Liver (tissue), 9 donors: ENCODE measurements around the gene VEPH1. TPM values are rescaled to one million over a fixed set of nuclear protein-coding genes. Genes with fewer than 3 reads are reported as not detected.

Experiments used
- DNase-seq: peaks from one replicate; pipeline ENCODE4 v3.0.0-alpha.2; 2017; ENCODE audit warnings: low spot score
- H3K27ac ChIP-seq, 2 donors: one replicate each; pipeline ENCODE4 v1.7.0; 2013; ENCODE audit warnings: inconsistent platforms in 2 of 2, low read length in 2 of 2, control low read depth in 1 of 2, low read depth in 1 of 2, mild to moderate bottlenecking in 1 of 2
- H3K27me3 ChIP-seq, 4 donors: one replicate each; pipeline versions ENCODE4 v1.6.1 to v1.7.0; 2013; ENCODE audit warnings: low read length in 3 of 4, inconsistent platforms in 1 of 4, mild to moderate bottlenecking in 1 of 4, moderate library complexity in 1 of 4; ENCODE audit not compliant: control insufficient read depth in 4 of 4, insufficient read depth in 4 of 4
- H3K36me3 ChIP-seq, 4 donors: one replicate each; pipeline versions ENCODE4 v1.6.1 to v1.7.0; 2013; ENCODE audit warnings: low read length in 3 of 4, mild to moderate bottlenecking in 3 of 4, low read depth in 1 of 4, moderate library complexity in 1 of 4; ENCODE audit not compliant: control insufficient read depth in 4 of 4, insufficient read depth in 3 of 4
- H3K4me1 ChIP-seq, 4 donors: one replicate each; pipeline versions ENCODE4 v1.6.1 to v1.7.0; 2013; ENCODE audit warnings: low read length in 3 of 4, mild to moderate bottlenecking in 3 of 4, moderate library complexity in 1 of 4; ENCODE audit not compliant: control insufficient read depth in 4 of 4, insufficient read depth in 4 of 4
- H3K4me3 ChIP-seq, 3 donors: one replicate each; pipeline versions ENCODE4 v1.6.1 to v1.7.0; 2013; ENCODE audit warnings: low read length in 3 of 3, control low read depth in 1 of 3, low read depth in 1 of 3, mild to moderate bottlenecking in 1 of 3
- H3K9ac ChIP-seq, 2 donors: one replicate each; pipeline ENCODE4 v1.7.0; 2013; ENCODE audit warnings: low read length in 2 of 2, mild to moderate bottlenecking in 2 of 2, moderate library complexity in 2 of 2, control low read depth in 1 of 2, low read depth in 1 of 2
- H3K9me3 ChIP-seq, 4 donors: one replicate each; pipeline versions ENCODE4 v1.6.1 to v1.7.0; 2013; ENCODE audit warnings: low read length in 3 of 4; ENCODE audit not compliant: control insufficient read depth in 4 of 4
- ATF3 ChIP-seq: IDR thresholded peaks from 2 replicates; pipeline ENCODE4 v1.6.1; 2016; ENCODE audit warnings: antibody characterized with exemption
- CTCF ChIP-seq: fragments of 150-350 bp; IDR thresholded peaks from 2 replicates; pipeline ENCODE4 v1.5.1; 2017; ENCODE audit warnings: improper control_type of control experiment, low read depth, low read length; ENCODE audit not compliant: missing input control
- EGR1 ChIP-seq, 2 donors: IDR thresholded peaks; 2 replicates each; pipeline ENCODE4 v1.6.1; 2016 to 2018; ENCODE audit warnings: antibody characterized with exemption in 2 of 2, low read depth in 2 of 2
- FOXA1 ChIP-seq: IDR thresholded peaks from 2 replicates; pipeline ENCODE4 v1.6.1; 2016; ENCODE audit warnings: antibody characterized with exemption
- FOXA2 ChIP-seq: IDR thresholded peaks from 2 replicates; pipeline ENCODE4 v1.6.1; 2016; ENCODE audit warnings: antibody characterized with exemption
- GABPA ChIP-seq, 2 donors: IDR thresholded peaks in 1 of 2; conservative IDR thresholded peaks in 1 of 2; 2 replicates each; pipeline ENCODE4 v1.6.1; 2016; ENCODE audit warnings: antibody characterized with exemption in 2 of 2, mild to moderate bottlenecking in 1 of 2, moderate library complexity in 1 of 2
- HNF4G ChIP-seq: IDR thresholded peaks from 2 replicates; pipeline ENCODE4 v1.6.1; 2016; ENCODE audit warnings: antibody characterized with exemption
- JUND ChIP-seq, 2 donors: IDR thresholded peaks; 2 replicates each; pipeline ENCODE4 v1.6.1; 2016; ENCODE audit warnings: antibody characterized with exemption in 2 of 2
- MAX ChIP-seq: IDR thresholded peaks from 2 replicates; pipeline ENCODE4 v1.6.1; 2016; ENCODE audit warnings: antibody characterized with exemption
- NR2F2 ChIP-seq: IDR thresholded peaks from 2 replicates; pipeline ENCODE4 v1.6.1; 2016; ENCODE audit warnings: antibody characterized with exemption
- RAD21 ChIP-seq, 2 donors: IDR thresholded peaks; 2 replicates each; pipeline ENCODE4 v1.6.1; 2016; ENCODE audit warnings: antibody characterized with exemption in 2 of 2, mild to moderate bottlenecking in 2 of 2
- SP1 ChIP-seq: IDR thresholded peaks from 2 replicates; pipeline ENCODE4 v1.6.1; 2018; ENCODE audit warnings: antibody characterized with exemption, mild to moderate bottlenecking
- TAF1 ChIP-seq: conservative IDR thresholded peaks from 2 replicates; pipeline ENCODE4 v1.6.1; 2016; ENCODE audit warnings: antibody characterized with exemption, mild to moderate bottlenecking
- YY1 ChIP-seq: IDR thresholded peaks from 2 replicates; pipeline ENCODE4 v1.6.1; 2016; ENCODE audit warnings: antibody characterized with exemption, mild to moderate bottlenecking
- ZBTB33 ChIP-seq: IDR thresholded peaks from 2 replicates; pipeline ENCODE4 v1.6.1; 2016; ENCODE audit warnings: antibody characterized with exemption
- WGBS: extraction: QIAGEN DNeasy Blood & Tissue Kit; methylation state at CpG from one replicate; pipeline ENCODE4 v1.1.7; 2013; 5-methylcytosine and 5-hydroxymethylcytosine counted together
- polyA plus RNA-seq, 2 donors: library from polyadenylated mRNA; stranded (reverse) in 1 of 2; unstranded in 1 of 2; fragments of 200-250 nt in 1 of 2; fragments of >200 nt in 1 of 2; fragmentation: Nextera tagmentation in 1 of 2; extraction: Ambion mirVana in 1 of 2; gene quantifications; one replicate each; pipeline versions ENCODE4 v1.2.1 to v1.2.3, GENCODE V29; 2013 to 2015
- total RNA-seq, 2 donors: library from RNA; depleted of rRNA; stranded (reverse); fragments of >200 nt; gene quantifications; one replicate each; pipeline ENCODE4 v1.2.3, GENCODE V29; 2014
- donor health status: healthy.
- donor health status: healthy.
- donor health status: healthy.
- donor health status: healthy.
- donor health status: healthy.

VEPH1 gene
- total and polyA plus RNA-seq, 4 donors = 0.60 to 3.3 (median 1.2) TPM

GRCh38 chr3:157240408-157240807 is 262.8 kb downstream of the VEPH1 start:
- H3K9me3 ChIP-seq = no peaks in the 10 kb centered on the region
- no peak for TF ChIP-seq ATF3
- no peak for TF ChIP-seq FOXA2
- TF ChIP-seq FOXA1 = no peak
- TF ChIP-seq HNF4G = no peak
- no peak for TF ChIP-seq GABPA (IDR thresholded peaks at IDR 0.05 in 1 of 2, conservative IDR thresholded peaks at IDR 0.05 in 1 of 2)
- TF ChIP-seq EGR1 (IDR thresholded peaks at IDR 0.05; ENCODE audit: low read depth in 2 of 2) = no peak
- TF ChIP-seq TAF1 = no peak
- no peak for TF ChIP-seq JUND (IDR thresholded peaks at IDR 0.05)
- no peak for TF ChIP-seq YY1
- TF ChIP-seq RAD21 (IDR thresholded peaks at IDR 0.05) = no peak
- TF ChIP-seq NR2F2 = no peak
- TF ChIP-seq ZBTB33 = no peak
- TF ChIP-seq SP1 = no peak
- no peak for TF ChIP-seq CTCF
- TF ChIP-seq MAX = no peak
- no peaks in the 10 kb centered on the region for H3K4me1 ChIP-seq
- no peak for DNase-seq
- WGBS = 38% methylated on average over 1 of the region's 1 CpG
- H3K36me3 ChIP-seq = no peaks in the 10 kb centered on the region
- H3K27me3 ChIP-seq = no peaks in the 10 kb centered on the region
- no peak overlapping the region for H3K4me3 ChIP-seq
- no peak overlapping the region for H3K9ac ChIP-seq
- H3K27ac ChIP-seq = no peak overlapping the region

- no peaks in the 10 kb centered on the region for H3K27me3 ChIP-seq
- no peak overlapping the region for H3K4me3 ChIP-seq
- H3K9ac ChIP-seq = no peak overlapping the region
- no peaks in the 10 kb centered on the region for H3K4me1 ChIP-seq
- DNase-seq = peak; percentile 68
- H3K36me3 ChIP-seq = no peaks in the 10 kb centered on the region
- WGBS = 29% methylated on average over 5 of the region's 5 CpGs
- TF ChIP-seq SP1 (no peak), FOXA2 (no peak), CTCF (peak; percentile 72), RAD21 (IDR thresholded peaks at IDR 0.05) (peak; percentile 84 to 93), NR2F2 (no peak)
- no peaks in the 10 kb centered on the region for H3K9me3 ChIP-seq
- no peak overlapping the region for H3K27ac ChIP-seq
These were observed 264.0 kb downstream of the VEPH1 start for GRCh38 chr3:157239082-157239704.
